ENCODE results near the gene DDIAS.

DNA sequence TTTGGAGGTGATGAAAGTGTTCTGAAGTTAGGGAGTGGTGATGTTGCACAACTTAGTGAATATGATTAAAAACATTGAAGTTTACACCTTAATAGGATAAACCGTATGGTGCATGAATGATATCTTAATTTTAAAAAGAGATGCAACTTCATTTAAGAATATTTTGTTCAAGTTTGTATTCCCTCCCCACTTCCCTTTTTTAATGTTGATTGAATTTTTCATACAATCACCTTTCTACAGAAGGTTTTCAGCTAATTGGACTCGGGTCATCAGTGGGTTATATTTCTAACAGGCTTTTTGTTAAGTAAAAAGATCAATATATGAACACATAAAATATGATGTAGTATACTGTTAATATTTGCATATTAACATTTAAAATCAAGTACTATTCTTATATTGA, 72.6 kb downstream of the DDIAS start:
- TF ChIP-seq, protein P1, sequence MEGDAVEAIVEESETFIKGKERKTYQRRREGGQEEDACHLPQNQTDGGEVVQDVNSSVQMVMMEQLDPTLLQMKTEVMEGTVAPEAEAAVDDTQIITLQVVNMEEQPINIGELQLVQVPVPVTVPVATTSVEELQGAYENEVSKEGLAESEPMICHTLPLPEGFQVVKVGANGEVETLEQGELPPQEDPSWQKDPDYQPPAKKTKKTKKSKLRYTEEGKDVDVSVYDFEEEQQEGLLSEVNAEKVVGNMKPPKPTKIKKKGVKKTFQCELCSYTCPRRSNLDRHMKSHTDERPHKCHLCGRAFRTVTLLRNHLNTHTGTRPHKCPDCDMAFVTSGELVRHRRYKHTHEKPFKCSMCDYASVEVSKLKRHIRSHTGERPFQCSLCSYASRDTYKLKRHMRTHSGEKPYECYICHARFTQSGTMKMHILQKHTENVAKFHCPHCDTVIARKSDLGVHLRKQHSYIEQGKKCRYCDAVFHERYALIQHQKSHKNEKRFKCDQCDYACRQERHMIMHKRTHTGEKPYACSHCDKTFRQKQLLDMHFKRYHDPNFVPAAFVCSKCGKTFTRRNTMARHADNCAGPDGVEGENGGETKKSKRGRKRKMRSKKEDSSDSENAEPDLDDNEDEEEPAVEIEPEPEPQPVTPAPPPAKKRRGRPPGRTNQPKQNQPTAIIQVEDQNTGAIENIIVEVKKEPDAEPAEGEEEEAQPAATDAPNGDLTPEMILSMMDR (IDR thresholded peaks at IDR 0.05) = no peak
- no peak for TF ChIP-seq POLR2A (IDR thresholded peaks at IDR 0.05)
